OCI-M2 (cell line): Measurements from ENCODE around the gene SIRPD.

Experiments
- DNase-seq: peaks from one replicate; lab custom pipeline; 2025; ENCODE audit not compliant: unreplicated experiment; lab: John Stamatoyannopoulos, UW

Gene SIRPD

GRCh38 chr20:1538655-1539054 lies 18.9 kb downstream of the SIRPD start:
- DNase-seq: no peak

GRCh38 chr20:1537731-1538058 lies 19.8 kb downstream of the SIRPD start:
- no peak for DNase-seq

GRCh38 chr20:1536893-1537730 lies 20.4 kb downstream of the SIRPD start:
- DNase-seq: no peak

GRCh38 chr20:1535420-1536175 lies 21.9 kb downstream of the SIRPD start:
- no peak for DNase-seq

- no peak for DNase-seq
Observed at GRCh38 chr20:1534526-1534925, 23.0 kb downstream of the SIRPD start.

- no peak for DNase-seq
Observed at GRCh38 chr20:1533059-1533458, 24.4 kb downstream of the SIRPD start.

- DNase-seq: no peak
Observed at GRCh38 chr20:1528811-1529210, 28.7 kb downstream of the SIRPD start.

- DNase-seq: no peak
Observed at GRCh38 chr20:1527923-1528322, 29.6 kb downstream of the SIRPD start.

GRCh38 chr20:1526896-1527295 lies 30.6 kb downstream of the SIRPD start:
- DNase-seq: no peak

GRCh38 chr20:1526310-1526709 lies 31.2 kb downstream of the SIRPD start:
- no peak for DNase-seq

GRCh38 chr20:1524004-1524403 lies 33.5 kb downstream of the SIRPD start:
- peak; percentile 88 for DNase-seq

GRCh38 chr20:1517010-1517409 lies 40.5 kb downstream of the SIRPD start:
- DNase-seq: no peak

GRCh38 chr20:1513801-1514200 lies 43.7 kb downstream of the SIRPD start:
- no peak for DNase-seq

GRCh38 chr20:1509237-1509636 lies 48.3 kb downstream of the SIRPD start:
- no peak for DNase-seq

GRCh38 chr20:1508574-1508973 lies 48.9 kb downstream of the SIRPD start:
- DNase-seq: no peak

GRCh38 chr20:1507276-1507675 lies 50.2 kb downstream of the SIRPD start:
- no peak for DNase-seq

- no peak for DNase-seq
Observed at GRCh38 chr20:1505871-1506270, 51.6 kb downstream of the SIRPD start.

- DNase-seq: no peak
Observed at GRCh38 chr20:1505361-1505760, 52.1 kb downstream of the SIRPD start.

- DNase-seq: peak; percentile 46
Observed at GRCh38 chr20:1503564-1504227, 53.8 kb downstream of the SIRPD start.

- DNase-seq: no peak
Observed at GRCh38 chr20:1500496-1500895, 57.0 kb downstream of the SIRPD start.

GRCh38 chr20:1499528-1500420 lies 57.7 kb downstream of the SIRPD start:
- no peak for DNase-seq
